Subcutaneous adipose tissue (tissue), 4 donors: ENCODE results near the gene TMTC1. TPM values are rescaled to one million over a fixed set of nuclear protein-coding genes. Genes with fewer than 3 reads are reported as not detected.

Experiments
- CTCF ChIP-seq: fragments of 450-650 bp; IDR thresholded peaks from one replicate; pipeline ENCODE4 v1.5.1; 2016; ENCODE audit warnings: low read depth, mild to moderate bottlenecking, control low read depth, antibody characterized with exemption, moderate library complexity
- total RNA-seq, 4 donors: library from RNA; depleted of rRNA; stranded (reverse); fragments of >200 nt; gene quantifications; one replicate each; pipeline ENCODE4 v1.1.0, GENCODE V29; 2016

Gene TMTC1
- total RNA-seq, 4 donors from 2014 or later: 45.4 to 153 (median 85.2) TPM

GRCh38 chr12:29614694-29615325, 168.9 kb downstream of the TMTC1 start:
- no peak for TF ChIP-seq CTCF

- no peak for TF ChIP-seq CTCF
Measured at GRCh38 chr12:29612912-29613311, 170.8 kb downstream of the TMTC1 start.

- no peak for TF ChIP-seq CTCF
Measured at GRCh38 chr12:29611906-29612305, 171.8 kb downstream of the TMTC1 start.

- TF ChIP-seq CTCF: no peak
Measured at GRCh38 chr12:29610473-29611170, 173.1 kb downstream of the TMTC1 start.

- TF ChIP-seq CTCF: no peak
Measured at GRCh38 chr12:29609431-29610215, 174.1 kb downstream of the TMTC1 start.

GRCh38 chr12:29608581-29608980, 175.2 kb downstream of the TMTC1 start:
- no peak for TF ChIP-seq CTCF

GRCh38 chr12:29599381-29599780, 184.4 kb downstream of the TMTC1 start:
- TF ChIP-seq CTCF: no peak
